ENCODE data around the gene CD37. TPM values are rescaled to one million over a fixed set of nuclear protein-coding genes. Genes with fewer than 3 reads are reported as not detected.

CD37 gene
- total RNA-seq, 1 donor from 2014 or later, result not detected

GRCh38 chr19:49389406-49389805 lies 54.2 kb downstream of the CD37 start:
- H3K9me3 Mint-ChIP-seq (ENCODE audit: unreplicated experiment), result no peaks in the 10 kb centered on the region
- H3K27ac Mint-ChIP-seq (ENCODE audit: unreplicated experiment), result no peak overlapping the region
- peaks cover 9% of the 10 kb centered on the region for H3K27me3 Mint-ChIP-seq (ENCODE audit: unreplicated experiment)
- DNase-seq (ENCODE audit: extremely low spot score, unreplicated experiment), result no peak
- H3K4me3 Mint-ChIP-seq (ENCODE audit: unreplicated experiment), result no peak overlapping the region
- peaks cover 2% of the 10 kb centered on the region for H3K4me1 Mint-ChIP-seq (ENCODE audit: unreplicated experiment)
- TF ChIP-seq, protein P1, sequence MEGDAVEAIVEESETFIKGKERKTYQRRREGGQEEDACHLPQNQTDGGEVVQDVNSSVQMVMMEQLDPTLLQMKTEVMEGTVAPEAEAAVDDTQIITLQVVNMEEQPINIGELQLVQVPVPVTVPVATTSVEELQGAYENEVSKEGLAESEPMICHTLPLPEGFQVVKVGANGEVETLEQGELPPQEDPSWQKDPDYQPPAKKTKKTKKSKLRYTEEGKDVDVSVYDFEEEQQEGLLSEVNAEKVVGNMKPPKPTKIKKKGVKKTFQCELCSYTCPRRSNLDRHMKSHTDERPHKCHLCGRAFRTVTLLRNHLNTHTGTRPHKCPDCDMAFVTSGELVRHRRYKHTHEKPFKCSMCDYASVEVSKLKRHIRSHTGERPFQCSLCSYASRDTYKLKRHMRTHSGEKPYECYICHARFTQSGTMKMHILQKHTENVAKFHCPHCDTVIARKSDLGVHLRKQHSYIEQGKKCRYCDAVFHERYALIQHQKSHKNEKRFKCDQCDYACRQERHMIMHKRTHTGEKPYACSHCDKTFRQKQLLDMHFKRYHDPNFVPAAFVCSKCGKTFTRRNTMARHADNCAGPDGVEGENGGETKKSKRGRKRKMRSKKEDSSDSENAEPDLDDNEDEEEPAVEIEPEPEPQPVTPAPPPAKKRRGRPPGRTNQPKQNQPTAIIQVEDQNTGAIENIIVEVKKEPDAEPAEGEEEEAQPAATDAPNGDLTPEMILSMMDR (IDR thresholded peaks at IDR 0.05), result no peak
- no peaks in the 10 kb centered on the region for H3K36me3 Mint-ChIP-seq (ENCODE audit: unreplicated experiment)

Small RNA genes lying within 50 kb of the gene (microRNA-seq; reads per million reads assigned to microRNA genes)
- not detected for gene MIR4324 (ENCODE audit: unreplicated experiment)

Other genes starting within 250 kb of the CD37 start
- 277 and 286 TPM in 2 replicates for gene SNRNP70, start 250.0 kb upstream of the CD37 start, total RNA-seq
- gene LIN7B, start 221.0 kb upstream of the CD37 start, total RNA-seq, result 7.9 and 9.9 TPM in 2 replicates
- 1.8 and 3.4 TPM in 2 replicates for gene C19orf73, start 216.3 kb upstream of the CD37 start, total RNA-seq
- gene PPFIA3, start 215.9 kb upstream of the CD37 start, total RNA-seq, result 6.6 and 9.5 TPM in 2 replicates
- not detected in 2 replicates for gene HRC, start 180.0 kb upstream of the CD37 start, total RNA-seq
- gene TRPM4, start 177.6 kb upstream of the CD37 start, total RNA-seq, result 28.5 and 28.7 TPM in 2 replicates
- 5.3 and 6.0 TPM in 2 replicates for gene SLC6A16, start 10.2 kb upstream of the CD37 start, total RNA-seq
- 93.8 and 98.0 TPM in 2 replicates for gene TEAD2, start 27.0 kb downstream of the CD37 start, total RNA-seq
- gene DKKL1, start 28.5 kb downstream of the CD37 start, total RNA-seq, result 1.6 and 4.4 TPM in 2 replicates
- not detected in 2 replicates for gene KASH5, start 52.8 kb downstream of the CD37 start, total RNA-seq
- gene PTH2, start 88.0 kb downstream of the CD37 start, total RNA-seq, result not detected in 2 replicates
- gene GFY, start 90.0 kb downstream of the CD37 start, total RNA-seq, result not detected in 2 replicates
- gene SLC17A7, start 106.1 kb downstream of the CD37 start, total RNA-seq, result 0.34 and 0.54 TPM in 2 replicates
- 80.2 and 84.5 TPM in 2 replicates for gene PIH1D1, start 116.4 kb downstream of the CD37 start, total RNA-seq
- gene ALDH16A1, start 117.8 kb downstream of the CD37 start, total RNA-seq, result 31.8 and 34.0 TPM in 2 replicates
- gene FLT3LG, start 138.8 kb downstream of the CD37 start, total RNA-seq, result 10.8 and 11.3 TPM in 2 replicates
- 2,592 and 2,617 TPM in 2 replicates for gene RPL13A, start 152.2 kb downstream of the CD37 start, total RNA-seq
- 1,892 and 1,912 TPM in 2 replicates for gene RPS11, start 161.0 kb downstream of the CD37 start, total RNA-seq
- 253 and 278 TPM in 2 replicates for gene FCGRT, start 177.3 kb downstream of the CD37 start, total RNA-seq
- gene RCN3, start 192.6 kb downstream of the CD37 start, total RNA-seq, result 81.3 and 85.0 TPM in 2 replicates
- gene NOSIP, start 245.2 kb downstream of the CD37 start, total RNA-seq, result 58.7 and 66.2 TPM in 2 replicates
- 0.32 and 0.52 TPM in 2 replicates for gene PRRG2, start 245.9 kb downstream of the CD37 start, total RNA-seq

Data from osteocyte (in vitro differentiated cells).